Neural progenitor cell (in vitro differentiated cells): Measurements from ENCODE around the gene SMIM41. TPM values are rescaled to one million over a fixed set of nuclear protein-coding genes. Genes with fewer than 3 reads are reported as not detected.

Source experiments
- DNase-seq: peaks from one replicate; pipeline ENCODE4 v3.0.0-alpha.2; 2016; ENCODE audit warnings: low spot score
- H2AFZ ChIP-seq: fragments of 200-600 bp; sonication (generic); replicated peaks from 2 replicates; pipeline ENCODE4 v1.6.1; 2016; ENCODE audit warnings: antibody characterized with exemption
- H3F3A ChIP-seq: fragments of 200-600 bp; sonication (generic); 2 replicates; pipeline ENCODE4 v1.6.1; 2016; ENCODE audit warnings: antibody characterized with exemption, low read depth
- H3K27ac ChIP-seq: fragments of 200-600 bp; sonication (generic); 2 replicates; pipeline ENCODE4 v1.5.1; 2016; ENCODE audit warnings: mild to moderate bottlenecking
- H3K27me3 ChIP-seq: fragments of 200-600 bp; sonication (generic); 2 replicates; pipeline ENCODE4 v1.6.1; 2016; ENCODE audit warnings: mild to moderate bottlenecking, moderate library complexity
- H3K36me3 ChIP-seq: fragments of 200-600 bp; sonication (generic); 2 replicates; pipeline ENCODE4 v1.5.1; 2016
- H3K4me1 ChIP-seq: fragments of 200-600 bp; sonication (generic); 2 replicates; pipeline ENCODE4 v1.6.1; 2016; ENCODE audit warnings: mixed run types
- H3K4me2 ChIP-seq: fragments of 200-600 bp; sonication (generic); 2 replicates; pipeline ENCODE4 v1.6.1; 2016
- H3K4me3 ChIP-seq: fragments of 200-600 bp; sonication (generic); 2 replicates; pipeline ENCODE4 v1.5.1; 2016
- H3K79me2 ChIP-seq: fragments of 200-600 bp; sonication (generic); 2 replicates; pipeline ENCODE4 v1.6.1; 2016; ENCODE audit warnings: low read depth
- H3K9ac ChIP-seq: fragments of 200-600 bp; sonication (generic); 2 replicates; pipeline ENCODE4 v1.6.1; 2016
- H3K9me3 ChIP-seq: fragments of 200-600 bp; sonication (generic); 2 replicates; pipeline ENCODE4 v1.5.1; 2016; ENCODE audit warnings: low read depth
- H4K20me1 ChIP-seq: fragments of 200-600 bp; sonication (generic); 2 replicates; pipeline ENCODE4 v1.6.1; 2016; ENCODE audit warnings: low read depth
- H3K27ac Mint-ChIP-seq: 3 replicates; pipeline ENCODE4 v1.8.0; 2021; ENCODE audit warnings: mixed read lengths
- H3K27me3 Mint-ChIP-seq: 2 replicates; pipeline ENCODE4 v1.8.0; 2022; ENCODE audit warnings: low read depth, mild to moderate bottlenecking, inconsistent platforms, moderate library complexity, mixed read lengths; ENCODE audit not compliant: insufficient read depth
- H3K36me3 Mint-ChIP-seq: 3 replicates; pipeline ENCODE4 v1.8.0; 2021; ENCODE audit warnings: mixed read lengths
- H3K4me1 Mint-ChIP-seq: 3 replicates; pipeline ENCODE4 v1.8.0; 2021; ENCODE audit warnings: mixed read lengths
- H3K4me3 Mint-ChIP-seq: 3 replicates; pipeline ENCODE4 v1.8.0; 2021; ENCODE audit warnings: mild to moderate bottlenecking, moderate library complexity, mixed read lengths
- H3K9me3 Mint-ChIP-seq: 3 replicates; pipeline ENCODE4 v1.8.0; 2020; ENCODE audit warnings: mixed read lengths
- EZH2 ChIP-seq: fragments of 200-600 bp; sonication (generic); IDR thresholded peaks from 2 replicates; pipeline ENCODE4 v1.6.1; 2017; ENCODE audit warnings: antibody characterized with exemption, mild to moderate bottlenecking, moderate library complexity
- EZH2phosphoT487 ChIP-seq: fragments of 200-600 bp; sonication (generic); IDR thresholded peaks from 2 replicates; pipeline ENCODE4 v1.6.1; 2017; ENCODE audit warnings: antibody characterized with exemption
- total RNA-seq: library from RNA; depleted of rRNA; stranded (reverse); fragments of >200 nt; gene quantifications from 2 replicates; pipeline ENCODE4 v1.2.3, GENCODE V29; 2015; ENCODE audit warnings: low replicate concordance
- TF ChIP-seq, protein P1 (sequence below): fragments of 200-600 bp; sonication (generic); IDR thresholded peaks from 2 replicates; pipeline ENCODE4 v1.5.1; 2017; ENCODE audit warnings: antibody characterized with exemption, mild to moderate bottlenecking

The SMIM41 gene
- total RNA-seq, 1 donor from 2014 or later, result not detected

DNA sequence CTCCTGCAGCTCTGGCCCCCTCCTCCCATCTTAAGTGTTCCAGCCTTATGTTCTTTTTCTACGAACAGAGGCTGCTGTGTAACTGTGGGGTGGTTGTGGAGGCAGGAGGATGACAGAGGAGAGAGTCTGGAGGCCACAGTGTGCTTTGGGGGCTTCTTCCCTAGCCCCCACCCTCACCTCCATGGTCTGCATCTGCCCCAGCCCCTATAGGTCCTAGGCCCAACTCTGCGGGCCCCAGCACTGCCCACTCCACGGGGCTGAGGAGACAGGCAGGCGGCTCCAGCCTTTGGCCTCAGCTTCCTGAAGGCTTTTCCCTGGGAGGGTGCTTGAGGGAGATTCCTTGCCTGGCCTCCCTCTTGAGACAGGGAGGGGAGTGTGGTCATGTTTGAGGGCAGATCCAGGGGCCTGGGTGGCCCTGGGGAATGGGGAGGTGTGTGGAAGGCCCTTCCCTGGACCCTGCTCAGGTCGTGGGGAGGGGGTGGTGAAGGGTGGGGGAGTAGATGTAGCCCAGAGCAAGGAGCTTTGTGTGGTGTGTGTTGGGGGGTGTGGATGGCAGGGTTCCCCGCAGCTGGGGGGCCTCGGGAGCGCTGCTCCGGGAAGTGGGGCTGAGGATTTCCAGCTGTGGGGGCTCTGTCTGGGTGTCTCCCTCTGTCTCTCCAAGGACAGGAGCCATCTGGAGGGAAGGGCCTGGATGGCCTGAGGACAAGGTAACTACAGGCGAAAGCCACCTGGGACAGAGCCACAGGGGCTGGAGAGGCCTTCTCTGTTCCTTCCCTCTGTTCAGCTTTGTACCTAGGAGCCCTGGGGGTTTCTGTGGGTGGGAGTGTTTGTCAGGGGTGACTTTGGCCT lies 1.1 kb downstream of the SMIM41 start:
- H3K27me3 ChIP-seq, result no peaks in the 10 kb centered on the region
- Mint-ChIP-seq H3K27me3 (peaks cover 6% of the 10 kb centered on the region), H3K27ac (no peak overlapping the region), H3K9me3 (no peaks in the 10 kb centered on the region), H3K4me1 (peaks cover 18% of the 10 kb centered on the region), H3K36me3 (peaks cover 14% of the 10 kb centered on the region), H3K4me3 (no peak overlapping the region)
- no peaks in the 10 kb centered on the region for H3K79me2 ChIP-seq
- TF ChIP-seq, protein P1, sequence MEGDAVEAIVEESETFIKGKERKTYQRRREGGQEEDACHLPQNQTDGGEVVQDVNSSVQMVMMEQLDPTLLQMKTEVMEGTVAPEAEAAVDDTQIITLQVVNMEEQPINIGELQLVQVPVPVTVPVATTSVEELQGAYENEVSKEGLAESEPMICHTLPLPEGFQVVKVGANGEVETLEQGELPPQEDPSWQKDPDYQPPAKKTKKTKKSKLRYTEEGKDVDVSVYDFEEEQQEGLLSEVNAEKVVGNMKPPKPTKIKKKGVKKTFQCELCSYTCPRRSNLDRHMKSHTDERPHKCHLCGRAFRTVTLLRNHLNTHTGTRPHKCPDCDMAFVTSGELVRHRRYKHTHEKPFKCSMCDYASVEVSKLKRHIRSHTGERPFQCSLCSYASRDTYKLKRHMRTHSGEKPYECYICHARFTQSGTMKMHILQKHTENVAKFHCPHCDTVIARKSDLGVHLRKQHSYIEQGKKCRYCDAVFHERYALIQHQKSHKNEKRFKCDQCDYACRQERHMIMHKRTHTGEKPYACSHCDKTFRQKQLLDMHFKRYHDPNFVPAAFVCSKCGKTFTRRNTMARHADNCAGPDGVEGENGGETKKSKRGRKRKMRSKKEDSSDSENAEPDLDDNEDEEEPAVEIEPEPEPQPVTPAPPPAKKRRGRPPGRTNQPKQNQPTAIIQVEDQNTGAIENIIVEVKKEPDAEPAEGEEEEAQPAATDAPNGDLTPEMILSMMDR, result no peak
- TF ChIP-seq EZH2, result no peak
- no peak for TF ChIP-seq EZH2phosphoT487
- no peaks in the 10 kb centered on the region for H3K36me3 ChIP-seq
- no peak overlapping the region for H3K27ac ChIP-seq
- H3F3A ChIP-seq, result no peaks in the 10 kb centered on the region
- no peak overlapping the region for H3K4me3 ChIP-seq
- peaks cover 10% of the 10 kb centered on the region for H3K4me1 ChIP-seq
- H3K4me2 ChIP-seq, result no peak overlapping the region
- no peaks in the 10 kb centered on the region for H3K9me3 ChIP-seq
- no peak for DNase-seq
- H2AFZ ChIP-seq, result no peak overlapping the region
- H4K20me1 ChIP-seq, result peaks cover 7% of the 10 kb centered on the region
- no peak overlapping the region for H3K9ac ChIP-seq

DNA sequence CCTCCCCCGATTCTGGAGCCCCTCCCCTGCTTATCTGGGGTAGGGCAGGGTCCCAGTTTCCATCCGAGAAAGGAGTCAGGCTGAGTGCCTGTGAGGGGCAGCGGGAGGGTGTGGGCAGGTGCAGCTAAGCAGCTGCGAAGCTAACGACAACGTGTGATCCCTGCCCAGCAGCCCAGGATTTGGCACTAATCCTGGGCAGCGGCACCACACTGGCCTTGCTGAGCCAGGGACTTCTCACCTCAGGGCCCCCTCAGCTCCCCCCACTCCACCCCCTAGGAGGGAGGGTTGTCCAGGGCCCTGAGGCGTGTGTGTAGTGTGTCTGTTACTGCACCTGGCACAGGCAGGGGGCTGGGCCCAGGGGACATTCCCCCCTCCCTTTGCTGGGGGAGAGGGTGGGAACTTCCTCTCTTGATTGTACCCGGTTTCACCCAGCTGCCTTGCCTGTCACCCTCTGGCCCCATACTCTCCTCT lies 1.8 kb downstream of the SMIM41 start:
- peak; percentile 22 for DNase-seq

DNA sequence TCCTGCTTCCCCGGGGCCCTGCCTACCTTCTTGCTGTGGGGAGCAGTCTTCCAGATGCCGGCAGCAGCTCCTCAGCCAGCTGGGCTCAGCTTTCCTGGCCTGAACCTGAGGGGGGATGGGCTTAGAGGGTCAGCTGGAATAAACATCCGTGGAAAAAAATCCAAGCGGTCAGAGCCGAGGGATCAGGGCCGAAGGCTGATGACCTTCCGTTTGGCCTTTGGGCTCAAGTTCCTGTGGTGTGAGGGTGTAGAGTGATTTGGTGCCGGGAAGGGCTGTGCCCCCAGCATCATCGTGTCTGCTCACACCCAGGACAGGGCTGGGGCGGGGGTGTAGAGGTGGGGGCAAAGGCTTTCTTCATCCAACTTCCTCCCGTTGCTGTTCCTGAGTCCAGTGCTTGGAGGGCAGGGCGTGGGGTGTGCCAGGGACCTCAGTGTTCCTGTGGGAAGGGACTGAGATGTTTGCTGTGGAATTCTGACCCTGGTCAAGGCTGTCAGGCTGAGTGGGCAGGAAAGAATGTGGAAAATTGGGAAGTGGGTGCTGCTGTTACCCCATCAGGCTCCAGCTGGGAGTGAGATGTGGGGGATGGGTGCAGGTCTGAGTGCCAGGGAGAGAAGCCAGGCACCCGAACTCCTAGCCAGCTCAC lies 2.6 kb downstream of the SMIM41 start:
- peak overlapping the region; percentile 85 for H3K27ac Mint-ChIP-seq

More for the DNA sequence above, 1.8 kb downstream of the SMIM41 start:
- no peaks in the 10 kb centered on the region for H3K9me3 Mint-ChIP-seq
- no peak overlapping the region for H3K4me3 ChIP-seq
- H4K20me1 ChIP-seq, result peaks cover 7% of the 10 kb centered on the region
- H3K36me3 ChIP-seq, result no peaks in the 10 kb centered on the region
- no peaks in the 10 kb centered on the region for H3K79me2 ChIP-seq
- no peak overlapping the region for H3K4me3 Mint-ChIP-seq
- H3K27ac Mint-ChIP-seq, result peak overlapping the region; percentile 59
- H3K27ac ChIP-seq, result no peak overlapping the region
- peaks cover 10% of the 10 kb centered on the region for H3K4me1 ChIP-seq
- no peak overlapping the region for H2AFZ ChIP-seq
- H3K9me3 ChIP-seq, result no peaks in the 10 kb centered on the region
- peaks cover 20% of the 10 kb centered on the region for H3K4me1 Mint-ChIP-seq
- H3K27me3 ChIP-seq, result no peaks in the 10 kb centered on the region
- TF ChIP-seq EZH2, result no peak
- TF ChIP-seq, protein P1, result no peak
- TF ChIP-seq EZH2phosphoT487, result no peak
- H3K4me2 ChIP-seq, result no peak overlapping the region
- peaks cover 6% of the 10 kb centered on the region for H3K27me3 Mint-ChIP-seq
- no peaks in the 10 kb centered on the region for H3F3A ChIP-seq
- peaks cover 14% of the 10 kb centered on the region for H3K36me3 Mint-ChIP-seq
- H3K9ac ChIP-seq, result no peak overlapping the region

More for the DNA sequence above, 2.6 kb downstream of the SMIM41 start:
- TF ChIP-seq EZH2, result no peak
- no peak for TF ChIP-seq EZH2phosphoT487
- TF ChIP-seq, protein P1, result no peak
- Mint-ChIP-seq H3K36me3 (peaks cover 8% of the 10 kb centered on the region), H3K4me3 (peak overlapping the region; percentile 46), H3K9me3 (no peaks in the 10 kb centered on the region), H3K4me1 (peaks cover 24% of the 10 kb centered on the region), H3K27me3 (peaks cover 6% of the 10 kb centered on the region)
- H3F3A ChIP-seq, result no peaks in the 10 kb centered on the region
- no peak overlapping the region for H3K9ac ChIP-seq
- H4K20me1 ChIP-seq, result peaks cover 7% of the 10 kb centered on the region
- peak overlapping the region; percentile 22 for H3K4me2 ChIP-seq
- no peak overlapping the region for H3K27ac ChIP-seq
- H3K9me3 ChIP-seq, result no peaks in the 10 kb centered on the region
- no peaks in the 10 kb centered on the region for H3K27me3 ChIP-seq
- no peaks in the 10 kb centered on the region for H3K36me3 ChIP-seq
- H3K4me1 ChIP-seq, result peaks cover 10% of the 10 kb centered on the region
- peak; percentile 32 for DNase-seq
- H3K79me2 ChIP-seq, result no peaks in the 10 kb centered on the region
- H3K4me3 ChIP-seq, result no peak overlapping the region
- no peak overlapping the region for H2AFZ ChIP-seq
